H1 (cell line): ENCODE measurements around the gene FCMR. TPM values are rescaled to one million over a fixed set of nuclear protein-coding genes. Genes with fewer than 3 reads are reported as not detected.

Experiments used
- CTCF ChIA-PET: fragments of 300-600 bp; sonication (Branson Sonifier 250); formaldehyde crosslinking; loops from one replicate; lab custom pipeline; 2021; ENCODE audit not compliant: partially characterized antibody; lab: Charles Lee
- POLR2A ChIA-PET: fragments of 300-600 bp; sonication (Branson Sonifier 250); formaldehyde crosslinking; loops from one replicate; lab custom pipeline; 2021; ENCODE audit warnings: inconsistent platforms; ENCODE audit not compliant: partially characterized antibody; lab: Charles Lee
- DNase-seq, 2 experiments: peaks; one replicate each; pipeline versions ENCODE4 v3.0.0 to v3.0.0-alpha.2; 2010 to 2022; ENCODE audit warnings: low spot score in 2 of 2, low read depth in 1 of 2, mixed read lengths in 1 of 2
- FAIRE-seq: peaks from 2 replicates; lab custom pipeline; 2011; peaks lifted over from hg19 to GRCh38; lab: Jason Lieb, UNC
- H2AFZ ChIP-seq: 2 replicates; pipeline ENCODE4 v1.8.1; 2012; ENCODE audit warnings: low read length, inconsistent platforms
- H2AK5ac ChIP-seq: 2 replicates; pipeline ENCODE4 v1.6.1; 2013; ENCODE audit warnings: low read depth, low read length
- H2BK120ac ChIP-seq: replicated peaks from 2 replicates; pipeline ENCODE3; 2013; ENCODE audit warnings: low read depth, low read length, inconsistent platforms
- H2BK12ac ChIP-seq: 2 replicates; pipeline ENCODE4 v1.6.1; 2013; ENCODE audit warnings: low read depth, low read length
- H2BK15ac ChIP-seq: 2 replicates; pipeline ENCODE4 v1.6.1; 2013; ENCODE audit warnings: low read length
- H2BK20ac ChIP-seq: 2 replicates; pipeline ENCODE4 v1.6.1; 2013; ENCODE audit warnings: low read length
- H2BK5ac ChIP-seq: 2 replicates; pipeline ENCODE4 v1.6.1; 2013; ENCODE audit warnings: low read depth, low read length
- H3K14ac ChIP-seq: 2 replicates; pipeline ENCODE4 v1.6.1; 2013; ENCODE audit warnings: inconsistent platforms; ENCODE audit not compliant: insufficient read length
- H3K18ac ChIP-seq: 2 replicates; pipeline ENCODE4 v1.6.1; 2013; ENCODE audit warnings: low read length; ENCODE audit errors: extremely low read depth
- H3K23ac ChIP-seq: 2 replicates; pipeline ENCODE4 v1.6.1; 2013; ENCODE audit warnings: inconsistent platforms; ENCODE audit not compliant: insufficient read length
- H3K23me2 ChIP-seq: 2 replicates; pipeline ENCODE4 v1.6.1; 2013; ENCODE audit warnings: low read depth, low read length
- H3K27ac ChIP-seq: 2 replicates; pipeline ENCODE4 v1.6.1; 2011; ENCODE audit warnings: low read depth, low read length, inconsistent platforms
- H3K27me3 ChIP-seq, 4 experiments: replicated peaks in 1 of 4; 1 replicate in 1 of 4; 2 replicates in 3 of 4; pipeline versions ENCODE4 v1.6.1 to v1.8.1; 2011 to 2013; ENCODE audit warnings: low read length in 3 of 4, mild to moderate bottlenecking in 3 of 4, inconsistent platforms in 2 of 4, mixed read lengths in 2 of 4, moderate library complexity in 1 of 4; ENCODE audit not compliant: control insufficient read depth in 3 of 4, insufficient read depth in 3 of 4; ENCODE audit errors: extremely low read depth in 1 of 4
- H3K36me3 ChIP-seq, 4 experiments: 2 replicates each; pipeline versions ENCODE4 v1.6.1 to v1.8.1; 2011 to 2013; ENCODE audit warnings: mild to moderate bottlenecking in 4 of 4, low read length in 3 of 4, moderate library complexity in 2 of 4, control low read depth in 1 of 4, inconsistent platforms in 1 of 4; ENCODE audit not compliant: insufficient read depth in 4 of 4, control insufficient read depth in 2 of 4
- H3K4ac ChIP-seq: replicated peaks from 2 replicates; pipeline ENCODE3; 2013; ENCODE audit warnings: low read length, low read depth, mixed read lengths, inconsistent platforms; ENCODE audit not compliant: insufficient read length
- H3K4me1 ChIP-seq, 4 experiments: replicated peaks in 1 of 4; 1 replicate in 1 of 4; 2 replicates in 3 of 4; pipeline versions ENCODE4 v1.6.1 to v1.8.1; 2011 to 2013; ENCODE audit warnings: low read length in 3 of 4, inconsistent platforms in 2 of 4, mixed read lengths in 1 of 4; ENCODE audit not compliant: insufficient read depth in 4 of 4, control insufficient read depth in 3 of 4
- H3K4me2 ChIP-seq, 2 experiments: 2 replicates each; pipeline versions ENCODE4 v1.6.1 to v1.8.1; 2011 to 2013; ENCODE audit warnings: low read depth in 2 of 2, low read length in 2 of 2, control low read depth in 1 of 2, inconsistent platforms in 1 of 2, mild to moderate bottlenecking in 1 of 2; ENCODE audit not compliant: insufficient read depth in 1 of 2
- H3K4me3 ChIP-seq, 4 experiments: fragments of 200-600, 300-600 bp in 1 of 4; sonication (generic), shearing (Covaris generic), sonication (Bioruptor Twin) in 1 of 4; 2 replicates each; pipeline versions ENCODE4 v1.5.1 to v1.8.1; 2011 to 2016; ENCODE audit warnings: low read length in 4 of 4, low read depth in 3 of 4, control low read depth in 2 of 4, inconsistent platforms in 2 of 4, mild to moderate bottlenecking in 2 of 4, mixed read lengths in 1 of 4, moderate library complexity in 1 of 4; ENCODE audit not compliant: insufficient read depth in 2 of 4; ENCODE audit errors: extremely low read depth in 1 of 4
- H3K56ac ChIP-seq: replicated peaks from 2 replicates; pipeline ENCODE3; 2013; ENCODE audit warnings: low read depth, mild to moderate bottlenecking, mixed read lengths, low read length, inconsistent platforms; ENCODE audit not compliant: insufficient read length
- H3K79me1 ChIP-seq: 2 replicates; pipeline ENCODE4 v1.6.1; 2013; ENCODE audit warnings: low read depth, low read length, control low read depth
- H3K79me2 ChIP-seq, 2 experiments: 2 replicates each; pipeline versions ENCODE4 v1.6.1 to v1.8.1; 2012 to 2013; ENCODE audit warnings: low read length in 2 of 2, mild to moderate bottlenecking in 2 of 2, inconsistent platforms in 1 of 2; ENCODE audit not compliant: insufficient read depth in 2 of 2, control insufficient read depth in 1 of 2
- H3K9ac ChIP-seq, 4 experiments: replicated peaks in 1 of 4; 1 replicate in 1 of 4; 2 replicates in 3 of 4; pipeline versions ENCODE4 v1.6.1 to v1.8.1; 2011 to 2013; ENCODE audit warnings: low read depth in 3 of 4, low read length in 3 of 4, control low read depth in 2 of 4, mild to moderate bottlenecking in 2 of 4, moderate library complexity in 2 of 4, inconsistent platforms in 1 of 4; ENCODE audit errors: extremely low read depth in 1 of 4
- H3K9me3 ChIP-seq, 2 experiments: 2 replicates each; pipeline versions ENCODE4 v1.6.1 to v1.8.1; 2012 to 2013; ENCODE audit warnings: mild to moderate bottlenecking in 2 of 2, moderate library complexity in 2 of 2, control low read depth in 1 of 2, inconsistent platforms in 1 of 2, low read depth in 1 of 2, low read length in 1 of 2, mixed read lengths in 1 of 2; ENCODE audit not compliant: insufficient read depth in 2 of 2
- H4K20me1 ChIP-seq, 2 experiments: replicated peaks in 1 of 2; 2 replicates each; pipeline versions ENCODE3 to v1.8.1; 2011 to 2013; ENCODE audit warnings: inconsistent platforms in 2 of 2, low read length in 2 of 2, mild to moderate bottlenecking in 1 of 2; ENCODE audit not compliant: insufficient read depth in 2 of 2, control insufficient read depth in 1 of 2
- H4K5ac ChIP-seq: 2 replicates; pipeline ENCODE4 v1.6.1; 2013; ENCODE audit warnings: low read length, low read depth, mixed read lengths, inconsistent platforms; ENCODE audit not compliant: insufficient read length
- H4K8ac ChIP-seq: 2 replicates; pipeline ENCODE4 v1.8.0; 2013; ENCODE audit warnings: mild to moderate bottlenecking, moderate library complexity, low read length, inconsistent platforms; ENCODE audit not compliant: insufficient read depth; ENCODE audit errors: extremely low read depth
- H4K91ac ChIP-seq: replicated peaks from 2 replicates; pipeline ENCODE3; 2013; ENCODE audit warnings: low read length, mixed read lengths, inconsistent platforms; ENCODE audit not compliant: insufficient read length
- ATF3 ChIP-seq: IDR thresholded peaks from 2 replicates; pipeline ENCODE4 v1.6.1; 2011; ENCODE audit warnings: low read depth, mild to moderate bottlenecking, low read length; ENCODE audit not compliant: insufficient read depth
- BCL11A ChIP-seq, 2 experiments: IDR thresholded peaks; one replicate each; pipeline ENCODE4 v1.6.1; 2011; ENCODE audit warnings: low read depth in 2 of 2, low read length in 2 of 2, mild to moderate bottlenecking in 2 of 2
- CHD2 ChIP-seq: IDR thresholded peaks from 2 replicates; pipeline ENCODE4 v1.6.1; 2012; ENCODE audit warnings: low read length, improper control_type of control experiment
- HDAC2 ChIP-seq, 2 experiments: fragments of 300-600 bp in 1 of 2; sonication (generic) in 1 of 2; IDR thresholded peaks; 2 replicates each; pipeline ENCODE4 v1.6.1; 2011 to 2012; ENCODE audit warnings: low read depth in 2 of 2, low read length in 2 of 2, mild to moderate bottlenecking in 2 of 2, moderate library complexity in 2 of 2, borderline replicate concordance in 1 of 2, inconsistent platforms in 1 of 2
- KDM5A ChIP-seq: fragments of 200-600 bp; IDR thresholded peaks from 2 replicates; pipeline ENCODE4 v1.7.1; 2012; ENCODE audit warnings: mild to moderate bottlenecking, low read length, inconsistent platforms, mixed read lengths
- MAFK ChIP-seq: IDR thresholded peaks from 2 replicates; pipeline ENCODE4 v1.6.1; 2012; ENCODE audit warnings: low read depth, mild to moderate bottlenecking, improper control_type of control experiment, low read length
- POLR2A ChIP-seq, 2 experiments: IDR thresholded peaks; 1 replicate in 1 of 2; 2 replicates in 1 of 2; pipeline ENCODE4 v1.6.1; 2011; ENCODE audit warnings: low read depth in 2 of 2, low read length in 2 of 2, mild to moderate bottlenecking in 2 of 2; ENCODE audit errors: control extremely low read depth in 1 of 2
- POU5F1 ChIP-seq: IDR thresholded peaks from 2 replicates; pipeline ENCODE4 v1.6.1; 2011; ENCODE audit warnings: low read depth, mild to moderate bottlenecking, low read length, moderate library complexity
- RXRA ChIP-seq: IDR thresholded peaks from 2 replicates; pipeline ENCODE4 v1.6.1; 2011; ENCODE audit warnings: low read depth, mild to moderate bottlenecking, low read length, moderate library complexity; ENCODE audit not compliant: insufficient read depth
- SP1 ChIP-seq: IDR thresholded peaks from 2 replicates; pipeline ENCODE4 v1.6.1; 2011; ENCODE audit warnings: low read depth, low read length
- WGBS, 2 experiments: shearing (Covaris generic) in 1 of 2; methylation state at CpG; one replicate each; pipeline versions ENCODE4 v1.1.6 to v1.1.7; 2013 to 2015; ENCODE audit warnings: low lambda C conversion rate in 2 of 2, mixed read lengths in 2 of 2, inconsistent platforms in 1 of 2, low coverage in 1 of 2, missing lambda C conversion rate in 1 of 2; ENCODE audit not compliant: insufficient replicate concordance in 2 of 2, insufficient coverage in 1 of 2, insufficient read length in 1 of 2; ENCODE audit errors: extremely low coverage in 1 of 2, missing lambda C conversion rate in 1 of 2; 5-methylcytosine and 5-hydroxymethylcytosine counted together
- polyA plus RNA-seq, 7 experiments: library from polyadenylated mRNA; depleted of rRNA in 3 of 7; stranded (reverse) in 5 of 7; unstranded in 2 of 7; fragments of >200 nt in 5 of 7; fragments of 200-250 nt in 2 of 7; gene quantifications; 1 replicate in 5 of 7; 2 replicates in 1 of 7; 4 replicates in 1 of 7; pipeline versions ENCODE4 v1.2.1 to v1.2.3, GENCODE V29; 2011 to 2013; ENCODE audit warnings: missing spikeins in 2 of 7, mixed read lengths in 2 of 7
- total RNA-seq: library from RNA; stranded (reverse); fragmentation: NEBNext Ultra II Directional; extraction: Animal tissue kit (Norgen Biotek cat#: 25700); gene quantifications from 2 replicates; pipeline ENCODE4 v1.2.1, GENCODE V29; 2021

The FCMR gene
- total and polyA plus RNA-seq, 2 of the 8 experiments (the other 6 are each of a cell fraction or from before 2014, with no cell fraction given) = 0.53 TPM; not detected in 1

GRCh38 chr1:206922524-206922923, 783 bp upstream of the FCMR start:
- Histone ChIP-seq H3K9me3 (no peaks in the 10 kb centered on the region; a peak in 1 of 4 replicates), H3K79me2 (no peaks in the 10 kb centered on the region), H2BK20ac (no peak overlapping the region), H2BK5ac (no peak overlapping the region), H3K4ac (no peak overlapping the region), H2AK5ac (no peak overlapping the region), H3K27ac (no peak overlapping the region), H3K14ac (no peak overlapping the region), H4K8ac (no peak overlapping the region), H3K36me3 (peaks cover 0 to 5% (median 0%) of the 10 kb centered on the region in 4 experiments; a peak in 1 of 8 replicates), H3K9ac (no peak overlapping the region), H2BK12ac (no peak overlapping the region), H4K91ac (no peak overlapping the region), H3K23ac (no peak overlapping the region), H3K4me2 (no peak overlapping the region), H2BK120ac (no peak overlapping the region), H3K27me3 (peaks cover 0 to 2% (median 0%) of the 10 kb centered on the region in 4 experiments; a peak in 1 of 7 replicates), H2AFZ (no peak overlapping the region), H3K56ac (no peak overlapping the region), H3K18ac (no peak overlapping the region), H3K79me1 (0 out of 2 replicates have a peak, but pooled peaks cover 2% of the 10 kb centered on the region), H3K4me1 (no peaks in the 10 kb centered on the region), H3K23me2 (peaks cover 12% of the 10 kb centered on the region), H4K5ac (no peak overlapping the region), H3K4me3 (no peak overlapping the region), H4K20me1 (peaks cover 0 to 11% of the 10 kb centered on the region in 2 experiments), H2BK15ac (no peak overlapping the region)
- ChIA-PET CTCF (interaction anchor here (1.0 to 12.9 kb wide), 12 partner anchors 7 to 289 kb away, joined by 3 to 180 read pairs (median 6); partner anchors contain the start of gene IL20), POLR2A (no interaction called here)
- DNase-seq (no peak), FAIRE-seq (no peak)
- 67% methylated on average over 1 of the region's 1 CpG; no CpG with 5 or more reads in 1 of the 2 experiments for WGBS, 2 experiments
- no peak for TF ChIP-seq MAFK
- TF ChIP-seq KDM5A = no peak
- no peak for TF ChIP-seq BCL11A (IDR thresholded peaks at IDR 0.05; ENCODE audit: low read depth in 2 of 2, low read length in 2 of 2)
- TF ChIP-seq POU5F1 = no peak
- TF ChIP-seq RXRA = no peak
- no peak for TF ChIP-seq POLR2A (IDR thresholded peaks at IDR 0.05; ENCODE audit: control extremely low read depth in 1 of 2, low read depth in 2 of 2, low read length in 2 of 2)
- no peak for TF ChIP-seq CHD2
- TF ChIP-seq ATF3 = no peak
- TF ChIP-seq SP1 = no peak
- TF ChIP-seq HDAC2 (IDR thresholded peaks at IDR 0.05; ENCODE audit: borderline replicate concordance in 1 of 2, low read depth in 2 of 2, low read length in 2 of 2) = no peak
